Vagina (tissue), 2 donors: Measurements from ENCODE around the gene OPRL1.

Experiments used
- POLR2A ChIP-seq, 2 donors: fragments of 450-650 bp; IDR thresholded peaks; one replicate each; pipeline ENCODE4 v1.6.1; 2017; ENCODE audit warnings: antibody characterized with exemption in 2 of 2, mild to moderate bottlenecking in 2 of 2, moderate library complexity in 2 of 2
- POLR2AphosphoS5 ChIP-seq, 2 donors: sonication (generic); formaldehyde crosslinking; IDR thresholded peaks; one replicate each; pipeline ENCODE4 v1.9.0; 2017; ENCODE audit warnings: antibody characterized with exemption in 2 of 2, mild to moderate bottlenecking in 2 of 2, low read depth in 1 of 2; ENCODE audit not compliant: insufficient read depth in 1 of 2
- TF ChIP-seq, protein P1 (sequence below), 3 experiments: fragments of 450-650 bp in 2 of 3; fragments of 200-600 bp in 1 of 3; sonication (generic) in 1 of 3; IDR thresholded peaks; one replicate each; pipeline ENCODE4 v1.5.1; 2017 to 2019; ENCODE audit warnings: antibody characterized with exemption in 3 of 3, mild to moderate bottlenecking in 2 of 3, moderate library complexity in 2 of 3

DNA sequence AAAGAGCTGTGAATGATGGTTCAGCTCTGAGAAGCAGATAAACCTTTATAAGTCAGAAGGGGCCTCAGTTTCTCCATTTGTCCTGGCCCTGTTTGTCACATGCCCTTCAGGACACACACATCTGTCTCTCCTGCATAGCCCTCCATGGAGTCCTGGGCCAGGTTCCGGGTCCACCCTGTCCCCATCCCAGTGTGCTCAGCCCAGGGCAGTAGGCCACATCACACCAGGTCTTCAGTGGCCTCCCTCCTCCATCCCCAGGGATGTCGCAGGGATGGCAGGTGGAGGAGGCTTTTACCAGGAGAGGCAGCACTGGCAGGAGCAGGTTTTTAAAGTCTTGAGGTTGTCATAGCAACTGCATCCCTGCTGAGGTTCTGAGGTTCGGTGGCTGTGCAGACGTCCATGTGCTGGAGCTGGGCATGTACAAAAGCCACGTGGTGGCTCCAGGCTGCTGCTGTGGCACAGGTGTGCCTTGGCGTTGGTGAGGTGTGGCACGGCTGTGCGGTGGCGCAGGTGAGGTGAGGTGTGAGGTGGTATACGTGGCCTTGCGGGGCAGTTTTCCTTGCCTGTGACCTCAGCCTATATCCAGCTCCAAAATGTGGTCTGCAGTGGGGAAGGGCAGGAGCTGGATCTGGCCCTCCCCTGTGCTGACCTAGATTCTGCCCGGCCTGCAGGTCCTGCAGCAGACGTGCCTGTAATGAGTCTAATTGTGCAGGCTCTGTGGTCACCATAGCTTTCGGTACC, 35.5 kb downstream of the OPRL1 start:
- no peak for TF ChIP-seq POLR2A (IDR thresholded peaks at IDR 0.05)
- TF ChIP-seq, protein P1, sequence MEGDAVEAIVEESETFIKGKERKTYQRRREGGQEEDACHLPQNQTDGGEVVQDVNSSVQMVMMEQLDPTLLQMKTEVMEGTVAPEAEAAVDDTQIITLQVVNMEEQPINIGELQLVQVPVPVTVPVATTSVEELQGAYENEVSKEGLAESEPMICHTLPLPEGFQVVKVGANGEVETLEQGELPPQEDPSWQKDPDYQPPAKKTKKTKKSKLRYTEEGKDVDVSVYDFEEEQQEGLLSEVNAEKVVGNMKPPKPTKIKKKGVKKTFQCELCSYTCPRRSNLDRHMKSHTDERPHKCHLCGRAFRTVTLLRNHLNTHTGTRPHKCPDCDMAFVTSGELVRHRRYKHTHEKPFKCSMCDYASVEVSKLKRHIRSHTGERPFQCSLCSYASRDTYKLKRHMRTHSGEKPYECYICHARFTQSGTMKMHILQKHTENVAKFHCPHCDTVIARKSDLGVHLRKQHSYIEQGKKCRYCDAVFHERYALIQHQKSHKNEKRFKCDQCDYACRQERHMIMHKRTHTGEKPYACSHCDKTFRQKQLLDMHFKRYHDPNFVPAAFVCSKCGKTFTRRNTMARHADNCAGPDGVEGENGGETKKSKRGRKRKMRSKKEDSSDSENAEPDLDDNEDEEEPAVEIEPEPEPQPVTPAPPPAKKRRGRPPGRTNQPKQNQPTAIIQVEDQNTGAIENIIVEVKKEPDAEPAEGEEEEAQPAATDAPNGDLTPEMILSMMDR (IDR thresholded peaks at IDR 0.05): no peak
- no peak for TF ChIP-seq POLR2AphosphoS5 (IDR thresholded peaks at IDR 0.05; ENCODE audit: insufficient read depth in 1 of 2, low read depth in 1 of 2)
